ENCODE measurements around the gene PPP6R3. TPM values are rescaled to one million over a fixed set of nuclear protein-coding genes. Genes with fewer than 3 reads are reported as not detected.

Gene PPP6R3
- total RNA-seq, 2 donors from 2014 or later = 95.0 to 103 TPM

DNA sequence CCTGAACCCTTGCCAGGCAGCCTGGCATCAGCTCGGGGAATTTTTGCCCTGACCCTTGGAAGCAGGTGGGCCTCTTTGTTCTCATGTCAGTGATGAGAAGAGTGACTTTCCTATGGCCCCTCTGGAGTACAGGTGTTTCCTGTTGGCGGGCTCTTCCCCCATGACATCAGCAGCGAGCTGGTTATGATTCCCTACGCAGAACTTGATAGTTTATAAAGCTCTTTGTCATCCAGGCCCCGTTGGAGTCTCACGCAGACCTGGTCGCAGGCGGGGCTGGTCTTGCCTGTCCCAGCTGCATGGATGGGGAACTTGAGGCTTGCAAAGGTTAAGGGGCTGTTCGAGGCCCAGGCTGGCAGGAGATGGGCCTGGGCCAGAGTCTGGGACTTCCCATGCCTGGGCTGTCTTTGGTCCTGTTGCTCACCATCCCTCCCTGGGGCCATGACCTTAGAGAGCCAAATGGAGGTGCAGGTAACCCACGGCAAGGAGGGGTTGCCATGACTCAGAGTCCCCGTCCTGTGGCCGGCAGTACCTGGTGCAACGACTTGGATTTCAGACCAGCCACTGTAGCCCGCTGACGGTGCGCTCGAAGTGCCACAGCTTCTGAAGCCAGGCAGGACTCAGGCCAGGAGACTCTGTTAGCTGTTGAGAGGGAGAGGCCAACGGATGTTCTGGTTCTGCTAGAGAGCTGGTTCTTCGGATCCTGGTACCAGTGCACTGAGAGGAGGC is 45.9 kb upstream of the PPP6R3 start:
- Histone ChIP-seq H3K36me3 (peaks cover 7% of the 10 kb centered on the region), H3K9ac (ENCODE audit: low read depth in 2 of 2, low read length in 2 of 2) (no peak overlapping the region), H3K27ac (no peak overlapping the region), H3K27me3 (no peaks in the 10 kb centered on the region), H3K9me3 (no peaks in the 10 kb centered on the region), H3K4me3 (no peak overlapping the region), H3K4me1 (peaks cover 2% of the 10 kb centered on the region)
- TF ChIP-seq, protein P1, sequence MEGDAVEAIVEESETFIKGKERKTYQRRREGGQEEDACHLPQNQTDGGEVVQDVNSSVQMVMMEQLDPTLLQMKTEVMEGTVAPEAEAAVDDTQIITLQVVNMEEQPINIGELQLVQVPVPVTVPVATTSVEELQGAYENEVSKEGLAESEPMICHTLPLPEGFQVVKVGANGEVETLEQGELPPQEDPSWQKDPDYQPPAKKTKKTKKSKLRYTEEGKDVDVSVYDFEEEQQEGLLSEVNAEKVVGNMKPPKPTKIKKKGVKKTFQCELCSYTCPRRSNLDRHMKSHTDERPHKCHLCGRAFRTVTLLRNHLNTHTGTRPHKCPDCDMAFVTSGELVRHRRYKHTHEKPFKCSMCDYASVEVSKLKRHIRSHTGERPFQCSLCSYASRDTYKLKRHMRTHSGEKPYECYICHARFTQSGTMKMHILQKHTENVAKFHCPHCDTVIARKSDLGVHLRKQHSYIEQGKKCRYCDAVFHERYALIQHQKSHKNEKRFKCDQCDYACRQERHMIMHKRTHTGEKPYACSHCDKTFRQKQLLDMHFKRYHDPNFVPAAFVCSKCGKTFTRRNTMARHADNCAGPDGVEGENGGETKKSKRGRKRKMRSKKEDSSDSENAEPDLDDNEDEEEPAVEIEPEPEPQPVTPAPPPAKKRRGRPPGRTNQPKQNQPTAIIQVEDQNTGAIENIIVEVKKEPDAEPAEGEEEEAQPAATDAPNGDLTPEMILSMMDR (IDR thresholded peaks at IDR 0.05) = no peak
- intact Hi-C loops (cut with DNase I) = no loop called here
- no peak for DNase-seq

DNA sequence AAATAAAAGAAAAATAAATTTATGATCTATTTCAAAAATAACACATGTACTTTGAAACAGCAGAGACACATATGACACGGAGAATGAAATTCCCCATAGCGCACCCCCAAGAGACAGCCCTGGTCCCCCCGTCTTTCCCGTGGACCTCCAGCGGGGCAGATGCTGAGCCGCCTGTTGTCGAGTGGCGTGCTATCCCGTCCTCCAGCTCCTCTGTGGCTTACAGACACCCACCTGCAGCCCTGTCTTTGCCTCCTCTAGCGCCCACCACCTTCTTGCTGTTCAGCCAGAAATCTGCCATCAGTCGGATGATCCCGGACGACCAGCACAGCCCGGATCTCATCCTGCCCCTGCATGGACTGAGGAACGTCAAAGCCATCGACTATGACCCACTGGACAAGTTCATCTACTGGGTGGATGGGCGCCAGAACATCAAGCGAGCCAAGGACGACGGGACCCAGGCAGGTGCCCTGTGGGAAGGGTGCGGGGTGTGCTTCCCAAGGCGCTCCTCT is 44.4 kb upstream of the PPP6R3 start:
- TF ChIP-seq, protein P1 (IDR thresholded peaks at IDR 0.05) = no peak
- no peak overlapping the region for H3K9ac ChIP-seq (ENCODE audit: low read depth in 2 of 2, low read length in 2 of 2)
- peaks cover 2% of the 10 kb centered on the region for H3K4me1 ChIP-seq
- H3K9me3 ChIP-seq = no peaks in the 10 kb centered on the region
- H3K27ac ChIP-seq = no peak overlapping the region
- no peak for DNase-seq
- H3K36me3 ChIP-seq = peaks cover 7% of the 10 kb centered on the region
- H3K27me3 ChIP-seq = no peaks in the 10 kb centered on the region
- intact Hi-C loops (cut with DNase I) = no loop called here
- H3K4me3 ChIP-seq = no peak overlapping the region

DNA sequence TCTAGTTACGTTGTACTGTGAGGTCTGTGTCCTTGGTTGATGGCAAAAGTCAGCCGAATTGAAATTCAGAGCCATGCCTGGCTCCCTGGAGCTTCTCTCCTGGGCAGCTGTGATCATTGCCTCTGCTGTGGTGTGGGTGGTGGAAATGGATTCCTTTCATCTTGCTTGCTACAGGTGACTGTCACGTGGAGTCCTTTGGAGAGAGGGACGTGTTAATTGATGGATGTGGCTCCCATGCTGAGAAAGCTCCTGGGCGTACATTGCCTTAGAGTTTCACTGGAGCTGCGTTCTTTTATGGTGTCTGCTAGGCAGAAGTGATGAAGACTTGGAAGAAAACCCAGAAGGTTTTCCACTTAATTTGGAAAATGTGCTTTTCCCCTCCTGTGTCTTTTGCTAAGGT is 41.9 kb upstream of the PPP6R3 start:
- peaks cover 7% of the 10 kb centered on the region for H3K36me3 ChIP-seq
- DNase-seq = no peak
- H3K4me3 ChIP-seq = no peak overlapping the region
- no peak overlapping the region for H3K9ac ChIP-seq (ENCODE audit: low read depth in 2 of 2, low read length in 2 of 2)
- no peaks in the 10 kb centered on the region for H3K27me3 ChIP-seq
- intact Hi-C loops (cut with DNase I) = no loop called here
- H3K4me1 ChIP-seq = no peaks in the 10 kb centered on the region
- TF ChIP-seq, protein P1 (IDR thresholded peaks at IDR 0.05) = no peak
- H3K9me3 ChIP-seq = no peaks in the 10 kb centered on the region
- no peak overlapping the region for H3K27ac ChIP-seq

DNA sequence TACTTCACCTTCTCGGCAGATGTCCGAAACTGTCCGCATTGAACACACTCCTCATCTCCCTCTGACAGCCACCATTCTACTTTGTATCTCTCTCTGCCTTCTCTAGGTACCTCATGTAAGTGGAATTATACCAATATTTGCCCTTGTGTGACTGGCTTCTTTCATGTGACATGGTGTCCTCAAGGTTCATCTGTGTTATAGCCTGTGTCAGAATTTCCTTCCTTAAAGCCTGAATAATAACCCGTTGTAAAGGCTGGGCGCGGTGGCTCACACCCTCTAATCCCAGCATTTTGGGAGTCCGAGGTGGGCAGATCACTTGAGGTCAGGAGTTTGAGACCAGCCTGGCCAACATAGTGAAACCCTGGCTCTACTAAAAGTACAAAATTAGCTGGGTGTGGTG is 40.4 kb upstream of the PPP6R3 start:
- no peak for DNase-seq
- H3K9ac ChIP-seq (ENCODE audit: low read depth in 2 of 2, low read length in 2 of 2) = no peak overlapping the region
- no peaks in the 10 kb centered on the region for H3K4me1 ChIP-seq
- no peak overlapping the region for H3K27ac ChIP-seq
- intact Hi-C loops (cut with DNase I) = no loop called here
- peaks cover 12% of the 10 kb centered on the region for H3K36me3 ChIP-seq
- TF ChIP-seq, protein P1 (IDR thresholded peaks at IDR 0.05) = no peak
- no peaks in the 10 kb centered on the region for H3K9me3 ChIP-seq
- H3K27me3 ChIP-seq = no peaks in the 10 kb centered on the region
- no peak overlapping the region for H3K4me3 ChIP-seq

DNA sequence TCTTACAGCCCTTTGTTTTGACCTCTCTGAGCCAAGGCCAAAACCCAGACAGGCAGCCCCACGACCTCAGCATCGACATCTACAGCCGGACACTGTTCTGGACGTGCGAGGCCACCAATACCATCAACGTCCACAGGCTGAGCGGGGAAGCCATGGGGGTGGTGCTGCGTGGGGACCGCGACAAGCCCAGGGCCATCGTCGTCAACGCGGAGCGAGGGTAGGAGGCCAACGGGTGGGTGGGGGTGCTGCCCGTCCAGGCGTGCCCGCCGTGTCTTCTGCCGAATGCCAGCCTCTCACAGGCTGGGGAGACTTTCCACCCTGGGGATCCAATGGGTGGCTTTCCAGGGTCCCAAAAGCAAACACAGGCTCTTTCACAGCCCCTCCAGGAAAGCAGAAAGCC is 37.1 kb upstream of the PPP6R3 start:
- no peak overlapping the region for H3K9ac ChIP-seq (ENCODE audit: low read depth in 2 of 2, low read length in 2 of 2)
- H3K9me3 ChIP-seq = no peaks in the 10 kb centered on the region
- DNase-seq = no peak
- no peaks in the 10 kb centered on the region for H3K4me1 ChIP-seq
- H3K36me3 ChIP-seq = peaks cover 7% of the 10 kb centered on the region
- intact Hi-C loops (cut with DNase I) = no loop called here
- TF ChIP-seq, protein P1 (IDR thresholded peaks at IDR 0.05) = no peak
- no peak overlapping the region for H3K27ac ChIP-seq
- no peak overlapping the region for H3K4me3 ChIP-seq
- H3K27me3 ChIP-seq = no peaks in the 10 kb centered on the region
